ENCODE measurements around the gene PSMG2. TPM values are rescaled to one million over a fixed set of nuclear protein-coding genes. Genes with fewer than 3 reads are reported as not detected.

The PSMG2 gene
- total RNA-seq, 1 experiment from 2014 or later = 84.3 TPM

GRCh38 chr18:12689256-12689850 lies 13.5 kb upstream of the PSMG2 start:
- Histone ChIP-seq H3K9me3 (ENCODE audit: control insufficient read depth in 1 of 2, insufficient read depth in 1 of 2, low read depth in 1 of 2, low read length in 2 of 2) (no peaks in the 10 kb centered on the region), H4K20me1 (ENCODE audit: insufficient read depth) (no peaks in the 10 kb centered on the region), H3K4me2 (ENCODE audit: low read length) (no peak overlapping the region), H3K9ac (ENCODE audit: low read length) (no peak overlapping the region), H3K27me3 (ENCODE audit: insufficient read depth, low read length) (no peaks in the 10 kb centered on the region), H3K27ac (ENCODE audit: low read depth, low read length) (no peak overlapping the region), H2AFZ (ENCODE audit: low read depth, low read length, poor library complexity, severe bottlenecking) (no peak overlapping the region), H3K4me3 (replicated peaks in 1 of 2; ENCODE audit: low read depth in 1 of 2, low read length in 2 of 2) (no peak overlapping the region), H3K36me3 (ENCODE audit: control insufficient read depth in 1 of 2, insufficient read depth in 2 of 2, low read length in 2 of 2) (peaks cover 0 to 10% of the 10 kb centered on the region in 2 experiments; a peak in 3 of 4 replicates), H3K4me1 (ENCODE audit: control insufficient read depth in 1 of 2, insufficient read depth in 2 of 2, low read length in 2 of 2) (no peaks in the 10 kb centered on the region), H3K9me2 (ENCODE audit: insufficient read depth) (no peaks in the 10 kb centered on the region), H3K79me2 (ENCODE audit: insufficient read depth, low read length) (no peaks in the 10 kb centered on the region)
- no TSS peak for BruUV-seq (replicated peaks)
- no peak for DNase-seq (ENCODE audit: low read depth, low spot score)
- ChIA-PET POLR2A (no interaction called here), RAD21 (ENCODE audit: low non-redundant PET in 1 of 2, low total read pairs in 2 of 2, uncharacterized antibody in 2 of 2, unreplicated experiment in 2 of 2) (no interaction called here), CTCF (no interaction called here)
- no peak for ATAC-seq
- intact Hi-C loops (cut with micrococcal nuclease) = no loop called here
- no peak for TF ChIP-seq SP1 (IDR thresholded peaks at IDR 0.05; ENCODE audit: low read depth)
- TF ChIP-seq RAD21 (IDR thresholded peaks at IDR 0.05; ENCODE audit: low read depth) = no peak
- no peak for TF ChIP-seq EZH2phosphoT487 (IDR thresholded peaks at IDR 0.05; ENCODE audit: borderline replicate concordance)
- no peak for TF ChIP-seq CTCF (IDR thresholded peaks at IDR 0.05 in 2 of 3, conservative IDR thresholded peaks at IDR 0.05 in 1 of 3; ENCODE audit: borderline replicate concordance in 1 of 3, insufficient read depth in 1 of 3, low read depth in 2 of 3, low read length in 2 of 3)
- TF ChIP-seq YY1 (IDR thresholded peaks at IDR 0.05; ENCODE audit: extremely low read depth, insufficient replicate concordance, low read depth, low read length) = no peak
- TF ChIP-seq POLR2AphosphoS5 (IDR thresholded peaks at IDR 0.05; ENCODE audit: low read depth, low read length) = no peak
- TF ChIP-seq MAX (IDR thresholded peaks at IDR 0.05) = no peak
- TF ChIP-seq JUND (IDR thresholded peaks at IDR 0.05) = no peak
- no peak for TF ChIP-seq ELF1 (IDR thresholded peaks at IDR 0.05; ENCODE audit: borderline replicate concordance, low read depth)
- no peak for TF ChIP-seq TCF7L2 (IDR thresholded peaks at IDR 0.05; ENCODE audit: borderline replicate concordance, extremely low read depth, insufficient read depth, insufficient read length)
- no peak for TF ChIP-seq ZNF274 (IDR thresholded peaks at IDR 0.05; ENCODE audit: low read depth, low read length)
- no peak for TF ChIP-seq CEBPB (IDR thresholded peaks at IDR 0.05; ENCODE audit: low read depth)
